Measurements from ENCODE around the gene ARHGAP44.

- TF ChIP-seq CTCF (tag by site-specific recombination; IDR thresholded peaks at IDR 0.05) (no peak), ZNF692 (tag by site-specific recombination; IDR thresholded peaks at IDR 0.05) (no peak), ZNF398 (tag by site-specific recombination; IDR thresholded peaks at IDR 0.05) (no peak), ZNF580 (tag by site-specific recombination; IDR thresholded peaks at IDR 0.05) (no peak), ZNF510 (tag by site-specific recombination; IDR thresholded peaks at IDR 0.05; ENCODE audit: insufficient replicate concordance) (no peak), ZBTB1 (tag by site-specific recombination; IDR thresholded peaks at IDR 0.05) (no peak), OVOL3 (tag by site-specific recombination; IDR thresholded peaks at IDR 0.05) (no peak), FEZF1 (tag by site-specific recombination; IDR thresholded peaks at IDR 0.05) (no peak), ZNF704 (tag by site-specific recombination; IDR thresholded peaks at IDR 0.05) (no peak)
These were observed 205.2 kb downstream of the ARHGAP44 start for GRCh38 chr17:12994341-12995074.

Data from HEK293 (cell line).